ENCODE data around the gene IGSF3.

The IGSF3 gene

GRCh38 chr1:116667575-116668105 lies at the start of gene IGSF3:
IGSF3 (minus strand) TSS chr1:116667733; CDS start chr1:116666326, 1,407 bp downstream.
- peak; percentile 41 for DNase-seq

GRCh38 chr1:116717318-116717717 lies 49.8 kb upstream of the IGSF3 start:
- DNase-seq: no peak

GRCh38 chr1:116716391-116716790 lies 48.9 kb upstream of the IGSF3 start:
- DNase-seq: no peak

- no peak for DNase-seq
Measured at GRCh38 chr1:116713474-116713873, 45.9 kb upstream of the IGSF3 start.

- no peak for DNase-seq
Measured at GRCh38 chr1:116712510-116712909, 45.0 kb upstream of the IGSF3 start.

GRCh38 chr1:116711263-116711840 lies 43.8 kb upstream of the IGSF3 start:
- no peak for DNase-seq

- no peak for DNase-seq
Measured at GRCh38 chr1:116710420-116711262, 43.1 kb upstream of the IGSF3 start.

- no peak for DNase-seq
Measured at GRCh38 chr1:116709666-116710167, 42.2 kb upstream of the IGSF3 start.

- no peak for DNase-seq
Measured at GRCh38 chr1:116708255-116708900, 40.8 kb upstream of the IGSF3 start.

GRCh38 chr1:116706841-116707240 lies 39.3 kb upstream of the IGSF3 start:
- DNase-seq: no peak

- no peak for DNase-seq
Measured at GRCh38 chr1:116706123-116706522, 38.6 kb upstream of the IGSF3 start.

GRCh38 chr1:116704278-116704677 lies 36.7 kb upstream of the IGSF3 start:
- no peak for DNase-seq

GRCh38 chr1:116699605-116700004 lies 32.1 kb upstream of the IGSF3 start:
- DNase-seq: no peak

- no peak for DNase-seq
Measured at GRCh38 chr1:116698244-116698595, 30.7 kb upstream of the IGSF3 start.

GRCh38 chr1:116697548-116698243 lies 30.2 kb upstream of the IGSF3 start:
- DNase-seq: no peak

- DNase-seq: no peak
Measured at GRCh38 chr1:116694524-116694923, 27.0 kb upstream of the IGSF3 start.

GRCh38 chr1:116693759-116694480 lies 26.4 kb upstream of the IGSF3 start:
- DNase-seq: no peak

- DNase-seq: no peak
Measured at GRCh38 chr1:116692879-116693278, 25.3 kb upstream of the IGSF3 start.

- no peak for DNase-seq
Measured at GRCh38 chr1:116690849-116691406, 23.4 kb upstream of the IGSF3 start.

- no peak for DNase-seq
Measured at GRCh38 chr1:116690396-116690848, 22.9 kb upstream of the IGSF3 start.

GRCh38 chr1:116686723-116687352 lies 19.3 kb upstream of the IGSF3 start:
- DNase-seq: no peak

All from CD4-positive, alpha-beta T cell treated with Interleukin-10 for 1 hour (primary cell).